HUES6 (cell line): Measurements from ENCODE around the gene BCAS1.

Experiments used
- H3K27ac ChIP-seq: 2 replicates; pipeline ENCODE4 v1.7.0; 2013; ENCODE audit warnings: low read depth, mild to moderate bottlenecking, low read length, inconsistent platforms
- H3K27me3 ChIP-seq: 2 replicates; pipeline ENCODE4 v1.6.1; 2013; ENCODE audit warnings: low read length; ENCODE audit not compliant: control insufficient read depth, insufficient read depth
- H3K36me3 ChIP-seq: 2 replicates; pipeline ENCODE4 v1.6.1; 2013; ENCODE audit warnings: low read length; ENCODE audit not compliant: control insufficient read depth, insufficient read depth
- H3K4me1 ChIP-seq: 2 replicates; pipeline ENCODE4 v1.6.1; 2013; ENCODE audit warnings: low read length; ENCODE audit not compliant: control insufficient read depth, insufficient read depth
- H3K4me3 ChIP-seq: 2 replicates; pipeline ENCODE4 v1.5.1; 2013; ENCODE audit warnings: low read depth, low read length
- H3K9ac ChIP-seq: one replicate; pipeline ENCODE4 v1.6.1; 2013; ENCODE audit warnings: mild to moderate bottlenecking, low read length
- H3K9me3 ChIP-seq: 2 replicates; pipeline ENCODE4 v1.6.1; 2013; ENCODE audit warnings: low read depth, low read length; ENCODE audit not compliant: control insufficient read depth, insufficient read depth

The BCAS1 gene

DNA sequence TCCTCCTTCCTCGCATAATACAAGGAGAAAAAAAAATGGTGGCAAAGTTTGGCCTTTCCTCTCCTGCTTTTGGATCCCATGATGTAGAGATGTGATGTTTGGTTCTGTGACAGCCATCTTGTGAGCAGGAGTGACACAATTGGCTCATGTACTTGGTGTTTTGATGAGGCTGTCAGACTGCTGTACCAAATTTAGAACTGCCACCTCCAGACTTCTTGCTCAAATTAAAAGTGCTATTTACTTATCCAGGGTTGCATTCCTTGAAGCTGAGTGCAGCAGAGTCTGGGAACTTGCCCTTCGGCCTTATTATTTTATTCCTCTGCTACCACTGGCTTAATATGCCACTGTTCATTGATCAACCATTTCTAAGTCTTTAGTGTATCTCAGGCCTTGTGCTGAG, 21.9 kb downstream of the BCAS1 start:
- H3K27ac ChIP-seq: no peak overlapping the region
- H3K36me3 ChIP-seq: no peaks in the 10 kb centered on the region

DNA sequence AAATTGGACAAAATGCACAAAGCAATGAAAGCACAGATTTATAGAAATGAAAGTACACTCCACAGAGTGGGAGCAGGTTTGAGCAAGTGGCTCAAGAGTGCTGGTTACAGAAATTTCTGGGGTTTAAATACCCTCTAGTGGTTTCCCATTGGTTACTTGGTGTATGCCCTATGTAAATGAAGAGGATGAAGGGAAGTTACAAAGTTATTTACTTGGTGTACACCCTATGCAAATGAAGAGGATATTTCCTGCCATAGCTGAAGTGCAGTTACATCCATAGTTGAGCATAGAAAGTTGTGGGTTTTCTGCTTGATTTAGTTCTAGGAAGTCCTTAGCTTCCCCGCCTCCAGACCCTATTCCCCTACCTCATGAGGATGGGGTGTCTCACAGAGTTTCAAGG, 22.7 kb downstream of the BCAS1 start:
- Histone ChIP-seq H3K4me1 (no peaks in the 10 kb centered on the region), H3K4me3 (no peak overlapping the region), H3K36me3 (no peaks in the 10 kb centered on the region), H3K9me3 (no peaks in the 10 kb centered on the region), H3K27ac (no peak overlapping the region), H3K27me3 (no peaks in the 10 kb centered on the region), H3K9ac (no peak overlapping the region)

More for the DNA sequence above, 21.9 kb downstream of the BCAS1 start:
- Histone ChIP-seq H3K9me3 (no peaks in the 10 kb centered on the region), H3K9ac (no peak overlapping the region), H3K4me3 (no peak overlapping the region), H3K27me3 (no peaks in the 10 kb centered on the region), H3K4me1 (no peaks in the 10 kb centered on the region)

DNA sequence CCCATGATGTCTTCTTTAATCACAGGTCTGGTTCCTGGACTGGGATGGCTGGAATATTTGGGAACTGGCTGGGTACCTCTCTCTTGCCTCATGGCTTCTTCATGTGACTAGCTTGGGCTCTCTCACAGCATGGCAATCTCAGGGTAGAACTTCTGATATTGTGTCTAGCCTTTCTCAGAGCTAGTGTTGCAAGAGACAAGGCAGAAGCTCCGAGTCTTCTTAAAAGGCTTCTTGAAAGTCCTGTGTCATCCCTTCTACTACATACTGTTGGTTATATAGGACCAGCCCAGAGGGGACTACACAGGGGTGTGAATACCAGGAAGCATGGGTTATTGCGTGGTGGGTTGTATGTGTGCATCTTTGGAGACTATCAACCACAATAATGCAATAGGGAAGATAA, 23.3 kb downstream of the BCAS1 start:
- Histone ChIP-seq H3K4me3 (no peak overlapping the region), H3K4me1 (no peaks in the 10 kb centered on the region), H3K9ac (no peak overlapping the region), H3K27me3 (no peaks in the 10 kb centered on the region), H3K9me3 (no peaks in the 10 kb centered on the region), H3K27ac (no peak overlapping the region), H3K36me3 (no peaks in the 10 kb centered on the region)

DNA sequence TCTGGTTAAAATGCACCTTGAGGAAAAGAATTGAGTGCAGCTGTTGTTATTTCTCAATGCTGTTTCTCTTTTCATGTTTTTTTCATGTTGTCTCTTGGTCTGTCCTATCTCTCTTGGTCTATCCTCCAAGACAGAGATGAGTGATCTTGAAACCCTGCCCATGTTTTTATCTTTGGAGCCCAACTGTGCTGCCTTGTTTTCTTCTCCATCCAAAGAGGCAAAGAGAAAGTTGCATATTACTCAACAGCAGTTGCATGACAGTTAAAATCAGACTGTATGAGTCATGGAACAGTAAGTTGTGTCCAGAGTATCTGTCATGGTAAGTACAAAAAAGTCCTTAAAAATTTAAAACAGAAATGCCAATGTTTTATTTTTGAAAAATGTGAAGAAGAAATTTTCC, 26.2 kb downstream of the BCAS1 start:
- no peaks in the 10 kb centered on the region for H3K4me1 ChIP-seq
- no peak overlapping the region for H3K9ac ChIP-seq
- H3K27me3 ChIP-seq: no peaks in the 10 kb centered on the region
- H3K27ac ChIP-seq: no peak overlapping the region
- no peaks in the 10 kb centered on the region for H3K9me3 ChIP-seq
- no peak overlapping the region for H3K4me3 ChIP-seq
- H3K36me3 ChIP-seq: no peaks in the 10 kb centered on the region

DNA sequence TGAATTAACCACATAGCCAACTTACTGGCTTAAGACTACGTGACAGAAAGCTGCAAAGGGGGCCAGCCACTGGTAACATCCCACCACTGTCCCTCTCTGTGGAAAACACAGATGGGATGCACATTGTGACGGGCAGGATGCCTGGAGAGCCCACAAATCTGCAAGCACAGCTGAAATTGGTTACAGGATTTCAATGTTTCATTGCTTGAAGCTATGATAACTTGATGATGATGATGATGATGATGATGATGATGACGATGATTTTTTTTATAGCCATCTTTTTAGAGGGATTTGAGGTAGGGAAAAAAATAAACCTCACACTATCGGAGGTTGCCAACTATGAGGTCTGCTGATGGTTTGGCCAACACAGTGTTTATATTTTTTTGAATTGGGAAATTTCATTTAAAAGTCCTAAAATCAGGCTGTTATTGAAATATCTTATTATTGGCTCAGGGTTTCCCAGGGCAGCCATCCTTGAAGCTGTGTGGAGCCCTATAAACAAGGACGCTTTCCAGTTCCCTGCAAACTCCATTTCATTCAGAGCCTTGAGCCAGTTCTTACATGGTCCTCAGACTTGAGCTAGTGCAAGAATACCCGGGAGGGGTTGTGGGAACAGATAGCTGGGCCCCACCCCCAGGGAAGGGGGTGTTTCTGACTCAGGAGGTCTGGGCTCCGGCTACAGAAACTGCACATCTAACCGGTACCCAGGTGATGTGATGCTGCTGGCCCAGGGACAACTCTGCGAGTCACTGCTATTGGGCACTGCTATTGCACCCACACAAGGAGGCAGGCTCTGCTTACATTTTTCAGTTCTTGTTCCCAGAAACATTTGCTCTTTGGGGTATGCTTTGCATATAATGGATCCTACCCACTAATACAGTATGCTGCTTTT, 27.1 kb downstream of the BCAS1 start:
- Histone ChIP-seq H3K36me3 (no peaks in the 10 kb centered on the region), H3K27ac (no peak overlapping the region)

DNA sequence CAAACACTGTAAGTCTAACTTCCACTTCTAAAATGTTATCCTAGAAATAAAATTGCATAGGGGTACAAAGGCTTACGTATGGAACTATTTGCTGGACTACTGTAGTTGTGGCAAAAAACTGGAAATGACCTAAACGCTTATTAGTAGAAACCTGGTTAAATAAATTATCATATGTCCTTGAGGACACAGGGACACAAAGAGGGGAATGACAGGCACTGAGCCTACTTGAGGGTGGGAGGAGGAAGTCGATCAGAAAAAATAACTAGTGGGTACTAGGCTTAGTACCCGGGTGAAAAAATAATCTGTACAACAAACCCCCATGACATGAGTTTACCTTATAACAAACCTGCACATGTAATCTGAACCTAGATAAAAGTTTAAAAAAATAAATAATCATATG, 28.4 kb downstream of the BCAS1 start:
- Histone ChIP-seq H3K27me3 (no peaks in the 10 kb centered on the region), H3K4me3 (no peak overlapping the region), H3K36me3 (no peaks in the 10 kb centered on the region), H3K4me1 (no peaks in the 10 kb centered on the region), H3K9me3 (no peaks in the 10 kb centered on the region), H3K9ac (no peak overlapping the region), H3K27ac (no peak overlapping the region)

More for the DNA sequence above, 27.1 kb downstream of the BCAS1 start:
- Histone ChIP-seq H3K9ac (no peak overlapping the region), H3K4me3 (no peak overlapping the region), H3K9me3 (no peaks in the 10 kb centered on the region), H3K4me1 (no peaks in the 10 kb centered on the region), H3K27me3 (no peaks in the 10 kb centered on the region)

DNA sequence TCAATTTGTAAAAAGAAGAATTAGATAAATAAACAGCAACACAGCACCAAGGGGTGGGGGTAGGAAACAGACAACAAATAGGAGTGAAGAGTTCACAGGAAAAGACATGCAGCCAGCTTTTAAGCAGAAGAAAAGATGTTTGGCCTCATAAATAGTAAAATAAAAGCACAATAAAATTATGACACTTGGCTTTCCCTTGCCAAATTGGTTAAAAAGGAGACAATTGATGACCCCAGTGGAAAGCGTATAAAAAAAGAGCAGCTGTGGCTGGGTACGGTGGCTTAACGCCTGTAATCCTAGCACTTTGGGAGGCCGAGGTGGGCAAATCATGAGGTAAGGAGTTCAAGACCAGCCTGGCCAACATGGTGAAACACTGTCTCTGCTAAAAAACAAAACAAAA, 29.1 kb downstream of the BCAS1 start:
- Histone ChIP-seq H3K9ac (no peak overlapping the region), H3K9me3 (no peaks in the 10 kb centered on the region), H3K27me3 (no peaks in the 10 kb centered on the region), H3K4me3 (no peak overlapping the region), H3K36me3 (no peaks in the 10 kb centered on the region), H3K4me1 (no peaks in the 10 kb centered on the region), H3K27ac (no peak overlapping the region)

DNA sequence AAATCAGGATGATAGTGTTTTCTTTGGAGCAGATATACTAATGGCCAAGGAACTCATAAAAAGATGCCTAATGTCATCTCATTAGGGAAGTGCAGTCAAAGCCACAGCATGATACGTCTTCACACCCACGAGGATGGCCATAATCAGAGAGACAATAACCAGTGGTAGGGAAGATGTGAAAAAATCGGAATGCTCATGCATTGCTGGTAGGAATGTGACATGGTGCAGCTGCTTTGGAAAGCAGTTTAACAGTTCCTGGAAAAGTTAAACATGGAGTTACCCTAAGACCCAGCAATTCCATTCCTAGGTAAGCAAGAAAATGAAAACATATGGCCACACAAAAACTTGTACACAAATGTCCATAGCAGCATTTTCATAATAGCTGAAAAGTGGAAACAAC, 29.9 kb downstream of the BCAS1 start:
- Histone ChIP-seq H3K27ac (no peak overlapping the region), H3K4me3 (no peak overlapping the region), H3K9ac (no peak overlapping the region), H3K36me3 (no peaks in the 10 kb centered on the region), H3K4me1 (no peaks in the 10 kb centered on the region), H3K9me3 (no peaks in the 10 kb centered on the region), H3K27me3 (no peaks in the 10 kb centered on the region)

DNA sequence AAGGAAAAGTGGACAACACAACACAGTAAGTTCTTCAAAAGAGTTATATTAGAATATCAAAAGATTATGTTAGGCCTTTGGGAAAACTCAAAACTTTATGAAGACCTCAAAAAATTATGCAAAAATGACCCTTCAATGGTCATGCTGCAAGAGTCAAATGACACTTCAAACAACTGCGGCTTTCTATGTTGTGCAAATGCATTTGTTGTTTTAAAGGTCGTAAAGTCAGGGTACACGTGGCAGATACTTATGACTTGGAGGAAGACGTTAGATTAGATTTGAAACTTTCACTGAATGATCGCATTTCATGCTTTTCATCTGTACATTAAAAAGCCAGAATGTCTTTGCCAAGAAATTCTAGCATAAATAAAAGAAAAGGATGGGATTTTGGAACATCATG, 31.4 kb downstream of the BCAS1 start:
- no peak overlapping the region for H3K4me3 ChIP-seq
- no peaks in the 10 kb centered on the region for H3K9me3 ChIP-seq
- no peaks in the 10 kb centered on the region for H3K27me3 ChIP-seq
- H3K27ac ChIP-seq: no peak overlapping the region
- no peaks in the 10 kb centered on the region for H3K36me3 ChIP-seq
- no peak overlapping the region for H3K9ac ChIP-seq
- no peaks in the 10 kb centered on the region for H3K4me1 ChIP-seq

DNA sequence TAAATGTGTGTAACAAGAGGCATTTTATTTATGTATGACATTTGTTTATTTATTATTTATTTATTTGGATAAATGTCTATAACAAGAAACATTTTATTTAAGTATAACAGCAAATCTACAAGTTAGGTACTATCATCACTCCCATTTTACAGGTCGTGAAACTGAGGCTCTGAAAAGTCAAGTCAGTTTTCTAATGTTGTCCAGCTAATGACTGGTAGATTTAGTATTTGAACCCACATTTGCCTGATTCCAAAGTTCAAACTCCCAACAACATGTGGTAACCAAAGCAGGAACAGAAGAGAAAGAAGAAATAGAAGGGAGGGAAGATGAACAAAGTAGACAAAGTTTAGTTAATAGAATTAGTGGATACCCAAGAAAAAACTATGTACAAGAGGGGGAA, 32.9 kb downstream of the BCAS1 start:
- Histone ChIP-seq H3K4me1 (no peaks in the 10 kb centered on the region), H3K36me3 (no peaks in the 10 kb centered on the region), H3K27me3 (no peaks in the 10 kb centered on the region), H3K9ac (no peak overlapping the region), H3K4me3 (no peak overlapping the region), H3K9me3 (no peaks in the 10 kb centered on the region), H3K27ac (no peak overlapping the region)

DNA sequence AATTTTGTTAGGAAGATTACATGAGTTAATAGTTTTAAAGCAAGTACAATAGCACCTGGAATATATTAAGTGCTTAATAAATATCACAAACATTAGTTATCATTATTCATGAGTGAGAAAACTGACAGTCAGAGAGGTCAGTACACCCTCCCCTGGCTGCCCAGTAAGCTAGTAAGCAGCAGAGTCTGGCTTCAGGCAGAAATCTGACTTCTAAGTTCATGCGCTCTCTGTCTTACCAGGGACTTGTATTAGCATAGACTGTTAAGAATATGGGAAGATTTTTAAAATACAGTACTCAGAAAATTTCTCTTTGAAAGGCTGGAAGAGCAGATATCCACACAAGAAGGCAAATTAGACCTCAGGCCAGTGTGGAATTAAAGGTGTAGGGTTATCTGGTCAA, 40.8 kb downstream of the BCAS1 start:
- peaks cover 7% of the 10 kb centered on the region; the same call in 1 of the 2 replicates for H3K4me1 ChIP-seq
- no peaks in the 10 kb centered on the region for H3K27me3 ChIP-seq
- H3K27ac ChIP-seq: no peak overlapping the region
- H3K36me3 ChIP-seq: no peaks in the 10 kb centered on the region
- no peak overlapping the region for H3K4me3 ChIP-seq
- no peaks in the 10 kb centered on the region for H3K9me3 ChIP-seq
- H3K9ac ChIP-seq: no peak overlapping the region
